HG02571 (cell line): Measurements from ENCODE around the gene MAP3K20.
"Not testable (repeated sequence)": the region's sequence is repeated elsewhere in the genome, so short reads cannot be mapped to it uniquely, and the experiment has no call there.

Experiments
- ATAC-seq: cut with Tn5 transposase; IDR thresholded peaks from one replicate; pipeline ENCODE4 v1.9.1; 2021; ENCODE audit warnings: mild to moderate bottlenecking, moderate library complexity; ENCODE audit not compliant: unreplicated experiment

MAP3K20 gene

GRCh38 chr2:173264151-173264550, 188.5 kb downstream of the MAP3K20 start:
- no peak for ATAC-seq

GRCh38 chr2:173264603-173265366, 189.1 kb downstream of the MAP3K20 start:
- ATAC-seq, result peak; percentile 91

DNA sequence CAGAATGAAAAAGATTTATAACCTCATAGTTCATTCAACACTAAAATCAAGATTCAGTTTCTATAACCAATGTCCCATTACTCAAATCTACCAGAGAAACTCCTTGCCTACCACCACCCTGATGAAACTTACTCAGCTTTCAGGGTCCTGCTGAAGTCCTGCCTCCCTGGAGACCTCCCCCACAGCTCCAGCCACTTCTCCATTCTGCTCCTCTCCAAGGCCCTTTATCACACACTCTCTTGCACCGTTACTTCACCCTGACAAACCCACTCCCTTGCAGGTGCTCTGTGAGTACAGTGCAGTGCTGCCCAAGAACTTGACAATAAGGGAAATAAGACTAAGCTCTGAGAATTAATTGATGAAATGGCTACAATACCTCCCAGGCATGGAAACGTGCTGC, 195.5 kb downstream of the MAP3K20 start:
- no peak for ATAC-seq

GRCh38 chr2:173271825-173272224, 196.2 kb downstream of the MAP3K20 start:
- no peak for ATAC-seq

DNA sequence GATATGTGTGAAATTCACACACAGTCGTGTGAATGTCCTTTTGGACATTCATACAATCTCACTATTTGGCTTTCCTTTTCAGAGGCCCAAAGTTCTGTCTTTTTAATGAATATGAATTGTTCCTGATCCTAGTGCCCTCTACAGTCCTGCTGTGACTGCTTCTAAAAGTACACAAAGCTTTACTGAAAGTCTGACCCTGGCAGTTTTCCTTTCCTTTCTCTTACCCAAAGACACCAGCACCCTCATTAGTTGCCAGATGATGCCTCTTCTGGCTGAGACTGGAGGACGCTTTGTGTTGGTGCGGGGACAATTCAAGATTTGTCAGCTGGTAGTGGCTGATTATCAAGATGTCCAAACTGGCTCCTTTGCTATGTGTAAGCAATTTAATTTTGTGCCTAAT, 197.2 kb downstream of the MAP3K20 start:
- no peak for ATAC-seq

DNA sequence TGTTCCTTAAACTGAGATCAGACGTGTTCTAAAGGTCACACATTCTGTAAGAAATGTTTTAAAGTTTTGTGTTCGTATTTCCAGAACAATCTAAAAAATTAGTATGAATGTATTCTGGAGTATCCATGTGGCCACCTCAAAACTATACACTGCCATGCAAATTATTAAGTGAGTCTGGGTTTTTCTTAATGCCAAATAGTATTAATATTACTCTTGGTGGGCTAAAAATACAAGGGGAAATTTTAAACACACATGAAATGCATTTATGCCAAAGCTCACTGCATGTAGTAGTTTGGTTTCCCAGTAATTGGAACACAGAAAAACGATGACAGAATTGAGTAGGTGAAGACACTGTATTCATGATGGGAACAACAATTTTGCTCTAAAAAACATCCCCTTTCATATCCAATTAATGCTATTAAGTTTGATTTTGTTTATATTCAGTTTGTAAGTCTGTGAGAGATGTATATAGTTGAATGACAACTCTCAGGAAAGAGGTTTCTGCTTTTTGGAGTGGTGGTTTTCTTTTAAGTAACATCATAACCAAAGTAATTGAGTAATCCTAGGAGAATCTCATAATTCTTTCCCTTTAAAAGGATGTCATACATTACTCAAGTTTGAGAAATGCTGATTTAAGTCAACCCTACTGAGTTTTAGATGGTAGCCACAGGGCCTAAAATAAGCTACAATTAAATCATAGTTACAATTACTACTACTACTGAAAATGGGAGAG, 203.3 kb downstream of the MAP3K20 start:
- ATAC-seq, result no peak

DNA sequence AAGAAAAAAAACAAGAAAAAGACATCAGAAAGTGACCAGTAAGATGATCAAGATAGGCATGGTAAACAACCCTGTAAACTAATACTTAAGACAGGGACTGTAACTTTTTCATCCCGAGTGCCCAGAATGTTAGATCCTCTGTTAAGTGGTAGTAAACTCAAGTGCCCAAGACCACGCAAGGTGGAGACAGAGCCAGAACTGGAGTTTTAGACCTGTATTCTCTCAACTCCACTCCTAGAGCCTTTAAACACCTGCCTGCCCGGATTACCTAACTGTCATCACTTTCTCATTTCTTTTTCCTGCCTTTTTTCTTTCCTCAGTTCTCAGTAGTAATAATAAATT, 203.9 kb downstream of the MAP3K20 start:
- no peak for ATAC-seq

- no peak for ATAC-seq
Measured at GRCh38 chr2:173280853-173281252, 205.2 kb downstream of the MAP3K20 start.

DNA sequence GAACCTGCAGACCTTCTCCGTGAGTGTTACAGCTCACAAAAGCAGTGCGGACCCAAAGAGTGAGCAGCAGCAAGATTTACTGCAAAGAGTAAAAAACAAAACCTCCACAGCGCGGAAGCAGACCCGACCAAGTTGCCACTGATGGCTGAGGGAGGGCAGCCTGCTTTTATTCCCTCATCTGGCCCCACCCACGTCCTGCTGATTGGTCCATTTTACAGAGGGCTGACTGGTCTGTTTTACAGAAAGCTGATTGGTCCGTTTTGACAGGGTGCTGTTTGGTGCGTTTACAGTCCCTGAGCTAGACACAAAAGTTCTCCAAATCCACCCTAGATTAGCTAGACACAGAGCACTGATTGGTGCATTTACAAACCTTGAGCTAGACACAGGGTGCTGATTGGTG, 206.3 kb downstream of the MAP3K20 start:
- not testable (repeated sequence) for ATAC-seq

DNA sequence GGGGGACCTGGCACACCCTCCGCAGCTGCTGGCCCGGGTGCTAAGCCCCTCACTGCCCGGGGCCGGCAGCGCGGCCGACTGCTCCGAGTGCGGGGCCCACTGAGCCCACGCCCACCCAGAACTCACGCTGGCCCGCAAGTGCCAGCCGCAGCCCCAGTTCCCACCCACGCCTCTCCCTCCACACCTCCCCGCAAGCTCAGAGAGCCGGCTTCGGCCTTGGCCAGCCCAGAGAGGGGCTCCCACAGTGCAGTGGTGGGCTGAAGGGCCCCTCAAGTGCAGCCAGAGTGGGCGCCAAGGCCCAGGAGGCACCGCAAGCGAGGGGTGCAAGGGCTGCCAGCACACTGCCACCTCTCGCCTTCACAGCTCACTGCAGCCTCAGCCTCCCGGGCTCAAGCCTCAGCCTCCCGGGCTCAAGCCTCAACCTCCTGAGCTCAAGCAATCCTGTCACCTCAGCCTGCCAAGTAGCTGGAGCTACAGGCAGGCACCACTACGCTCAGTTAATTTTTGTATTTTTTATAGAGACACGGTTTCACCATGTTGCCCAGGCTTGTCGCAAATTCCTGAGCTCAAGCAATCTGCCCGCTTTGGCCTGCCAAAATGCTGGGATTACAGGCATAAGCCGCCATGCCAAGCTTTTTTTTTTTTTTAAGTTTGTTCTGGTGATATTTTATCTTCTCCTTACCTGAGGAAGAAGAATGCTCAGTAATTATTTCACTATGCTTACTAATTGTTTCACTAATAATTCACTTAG, 207.3 kb downstream of the MAP3K20 start:
- no peak for ATAC-seq

DNA sequence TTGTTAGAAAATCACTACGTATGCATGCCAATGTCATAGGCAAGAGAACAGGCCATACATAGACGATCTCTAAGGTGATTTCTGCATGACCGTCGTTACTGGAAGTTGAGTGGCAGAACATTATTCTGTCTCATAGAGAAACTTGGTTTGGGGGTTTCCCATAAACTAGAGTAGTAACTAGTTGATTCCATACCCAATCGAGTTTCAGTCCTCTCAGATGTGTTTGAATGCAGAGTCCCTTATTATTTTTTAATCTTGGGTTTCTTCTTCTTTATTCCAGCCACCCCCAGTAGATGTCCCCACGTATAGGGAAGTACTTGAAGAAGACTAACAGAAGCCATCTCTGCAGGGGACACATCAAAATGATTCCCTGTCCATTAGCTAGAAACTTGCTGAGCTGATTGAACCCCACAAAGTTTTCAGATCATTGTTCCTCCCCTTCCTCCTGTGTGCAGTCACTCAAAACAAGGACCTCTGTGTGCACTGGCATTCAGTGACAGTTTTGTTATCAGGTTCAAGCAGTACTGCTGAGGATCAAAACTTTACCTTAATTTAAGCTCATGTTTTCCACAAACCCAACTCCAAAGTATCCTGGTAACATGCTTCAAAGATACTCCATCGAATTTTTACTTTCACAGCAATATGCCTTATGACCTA, 210.6 kb downstream of the MAP3K20 start:
- ATAC-seq, result peak; percentile 87

DNA sequence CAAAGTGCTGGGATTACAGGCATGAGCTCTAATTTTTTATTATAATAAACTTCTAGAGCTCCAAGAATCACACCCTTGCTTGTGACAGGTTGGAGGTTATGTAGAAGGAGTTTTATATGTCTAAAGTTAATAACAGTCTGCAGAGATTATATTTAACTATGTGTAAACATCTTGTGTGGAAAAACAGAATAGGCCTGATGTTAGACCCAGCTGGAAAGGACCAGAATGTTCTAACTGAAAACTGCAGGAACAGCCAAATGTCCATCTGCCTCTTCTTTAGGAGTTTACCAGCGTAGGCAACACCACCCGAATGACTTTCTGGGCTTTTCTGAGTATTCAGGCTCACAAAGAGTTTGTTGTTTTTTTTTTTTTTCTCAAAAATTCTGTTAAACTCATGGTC, 211.9 kb downstream of the MAP3K20 start:
- no peak for ATAC-seq

DNA sequence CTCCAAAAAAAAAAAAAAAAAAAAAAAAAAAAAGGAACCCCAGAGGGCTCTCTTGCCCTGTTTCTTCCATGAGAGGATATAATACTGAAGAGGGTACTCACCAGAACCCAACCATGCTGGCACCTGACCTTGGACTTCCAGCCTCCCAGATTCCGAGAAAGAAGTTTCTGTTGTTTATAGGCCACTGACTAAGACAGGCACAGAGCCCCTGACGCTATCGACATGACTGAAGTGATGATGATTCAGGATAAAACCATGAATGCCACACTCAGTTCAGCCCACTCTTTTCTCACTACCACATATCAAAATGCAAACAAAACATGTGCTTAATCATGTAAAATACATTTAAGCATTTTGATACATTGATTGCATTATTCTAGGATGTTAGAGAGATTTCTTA, 212.9 kb downstream of the MAP3K20 start:
- no peak for ATAC-seq

- no peak for ATAC-seq
Measured at GRCh38 chr2:173290046-173290445, 214.4 kb downstream of the MAP3K20 start.

GRCh38 chr2:173290518-173290917, 214.9 kb downstream of the MAP3K20 start:
- no peak for ATAC-seq

- ATAC-seq, result no peak
Measured at GRCh38 chr2:173291412-173291811, 215.8 kb downstream of the MAP3K20 start.

DNA sequence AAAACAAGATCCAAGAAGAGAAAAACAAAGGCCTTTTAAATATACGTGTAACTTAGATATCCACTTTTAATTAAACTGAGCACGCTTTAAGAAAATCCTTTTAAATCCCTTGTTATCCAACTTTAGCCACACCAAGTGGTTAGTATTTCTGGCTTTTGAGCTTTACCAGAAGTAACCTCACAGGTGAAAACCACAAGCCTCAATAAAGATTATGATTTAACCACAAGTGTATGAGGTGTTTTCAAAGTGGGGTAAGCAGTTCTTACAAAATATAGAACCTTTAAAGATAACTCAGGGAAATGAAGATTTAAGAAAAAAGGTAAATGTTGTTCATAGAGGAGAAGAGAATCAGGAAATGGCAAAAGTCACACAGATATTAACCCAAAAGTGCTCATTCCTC, 220.6 kb downstream of the MAP3K20 start:
- ATAC-seq, result no peak

- ATAC-seq, result no peak
Measured at GRCh38 chr2:173298536-173299097, 223.0 kb downstream of the MAP3K20 start.

GRCh38 chr2:173299764-173300163, 224.1 kb downstream of the MAP3K20 start:
- ATAC-seq, result no peak

- no peak for ATAC-seq
Measured at GRCh38 chr2:173300458-173300857, 224.8 kb downstream of the MAP3K20 start.

- not testable (repeated sequence) for ATAC-seq
Measured at GRCh38 chr2:173301549-173301948, 225.9 kb downstream of the MAP3K20 start.
